HEK293 (cell line): Measurements from ENCODE around the gene ANKEF1.
A peak's percentile ranks its signal among the peaks of the same experiment; 100 is the strongest.

Experiments
- CTCF ChIA-PET: fragments of 350-600 bp; formaldehyde crosslinking; extraction: SDS; loops from one replicate; lab custom pipeline; 2021; ENCODE audit warnings: antibody characterized with exemption; lab: Yijun Ruan, JAX
- POLR2A ChIA-PET: fragments of 300-600 bp; formaldehyde crosslinking; extraction: SDS; loops from one replicate; lab custom pipeline; 2020; ENCODE audit warnings: antibody characterized with exemption, inconsistent platforms; lab: Yijun Ruan, JAX
- H3K27ac ChIP-seq: fragments of 200-500 bp; sonication (Bioruptor generic); 2 replicates; pipeline ENCODE4 v1.5.1; 2014; ENCODE audit warnings: low read depth, low read length, control low read depth, inconsistent platforms; ENCODE audit errors: extremely low read depth
- H3K36me3 ChIP-seq, 2 experiments: fragments of 200-500 bp in 1 of 2; sonication (Bioruptor generic) in 1 of 2; 1 replicate in 1 of 2; 2 replicates in 1 of 2; pipeline ENCODE4 v1.5.1; 2014 to 2017; ENCODE audit warnings: inconsistent platforms in 2 of 2, low read length in 2 of 2; ENCODE audit not compliant: control insufficient read depth in 2 of 2, insufficient read depth in 1 of 2
- H3K4me1 ChIP-seq: fragments of 200-500 bp; sonication (Bioruptor generic); 2 replicates; pipeline ENCODE4 v1.5.1; 2014; ENCODE audit warnings: mild to moderate bottlenecking, low read length, inconsistent platforms; ENCODE audit not compliant: control insufficient read depth, insufficient read depth
- H3K4me3 ChIP-seq: 2 replicates; pipeline ENCODE4 v1.5.1; 2011; ENCODE audit warnings: low read depth, mild to moderate bottlenecking, control low read depth, low read length, moderate library complexity
- H3K9me3 ChIP-seq: fragments of 200-500 bp; sonication (Bioruptor generic); 2 replicates; pipeline ENCODE4 v1.5.1; 2014; ENCODE audit warnings: low read depth, low read length, inconsistent platforms; ENCODE audit not compliant: control insufficient read depth, insufficient read depth
- PRDM1 ChIP-seq: fragments of 450-650 bp; formaldehyde crosslinking; IDR thresholded peaks from 2 replicates; pipeline ENCODE4; 2016; ENCODE audit warnings: missing biosample characterization, missing genetic modification characterization
- PRDM10 ChIP-seq: fragments of 450-650 bp; formaldehyde crosslinking; IDR thresholded peaks from 2 replicates; pipeline ENCODE4 v1.5.1; 2016; ENCODE audit warnings: missing biosample characterization, missing genetic modification characterization
- ZBTB17 ChIP-seq: fragments of 450-650 bp; formaldehyde crosslinking; IDR thresholded peaks from 2 replicates; pipeline ENCODE4 v1.5.1; 2016; ENCODE audit warnings: missing biosample characterization, missing genetic modification characterization
- ZBTB49 ChIP-seq: fragments of 450-650 bp; formaldehyde crosslinking; IDR thresholded peaks from 2 replicates; pipeline ENCODE4 v1.5.1; 2016; ENCODE audit warnings: missing biosample characterization, missing genetic modification characterization, low read depth
- ZBTB6 ChIP-seq: fragments of 450-650 bp; formaldehyde crosslinking; IDR thresholded peaks from 2 replicates; pipeline ENCODE4 v1.5.1; 2017; ENCODE audit warnings: missing biosample characterization, missing genetic modification characterization
- ZFP37 ChIP-seq: fragments of 450-650 bp; formaldehyde crosslinking; IDR thresholded peaks from 2 replicates; pipeline ENCODE4 v1.5.1; 2016; ENCODE audit warnings: missing biosample characterization, missing genetic modification characterization
- ZNF19 ChIP-seq: fragments of 450-650 bp; formaldehyde crosslinking; IDR thresholded peaks from 2 replicates; pipeline ENCODE4; 2016; ENCODE audit warnings: missing biosample characterization, missing genetic modification characterization, low read depth
- ZNF24 ChIP-seq: fragments of 450-650 bp; formaldehyde crosslinking; IDR thresholded peaks from 2 replicates; pipeline ENCODE4 v1.5.1; 2016; ENCODE audit warnings: missing biosample characterization, missing genetic modification characterization
- ZNF335 ChIP-seq: fragments of 450-650 bp; formaldehyde crosslinking; conservative IDR thresholded peaks from 2 replicates; pipeline ENCODE4 v1.5.1; 2016; ENCODE audit warnings: missing biosample characterization, missing genetic modification characterization
- ZNF341 ChIP-seq: fragments of 450-650 bp; formaldehyde crosslinking; IDR thresholded peaks from 2 replicates; pipeline ENCODE4; 2016; ENCODE audit warnings: low read depth, missing biosample characterization, missing genetic modification characterization
- ZNF354C ChIP-seq: fragments of 450-650 bp; formaldehyde crosslinking; IDR thresholded peaks from 2 replicates; pipeline ENCODE4 v1.5.1; 2016; ENCODE audit warnings: missing biosample characterization, missing genetic modification characterization, low read depth, borderline replicate concordance
- ZNF449 ChIP-seq: fragments of 450-650 bp; formaldehyde crosslinking; IDR thresholded peaks from 2 replicates; pipeline ENCODE4 v1.5.1; 2017; ENCODE audit warnings: missing biosample characterization, mild to moderate bottlenecking, missing genetic modification characterization, moderate library complexity
- ZNF501 ChIP-seq: fragments of 450-650 bp; formaldehyde crosslinking; IDR thresholded peaks from 2 replicates; pipeline ENCODE4 v1.5.1; 2016; ENCODE audit warnings: missing biosample characterization, missing genetic modification characterization
- ZNF513 ChIP-seq: fragments of 450-650 bp; IDR thresholded peaks from 2 replicates; pipeline ENCODE4 v1.5.1; 2018; ENCODE audit warnings: missing biosample characterization, missing genetic modification characterization
- ZNF530 ChIP-seq: fragments of 450-650 bp; formaldehyde crosslinking; IDR thresholded peaks from 2 replicates; pipeline ENCODE4 v1.5.1; 2016; ENCODE audit warnings: low read depth, missing biosample characterization, missing genetic modification characterization
- ZNF544 ChIP-seq: fragments of 450-650 bp; formaldehyde crosslinking; IDR thresholded peaks from 2 replicates; pipeline ENCODE4 v1.5.0; 2017; ENCODE audit warnings: missing biosample characterization, missing genetic modification characterization
- ZNF610 ChIP-seq: fragments of 450-650 bp; formaldehyde crosslinking; IDR thresholded peaks from 2 replicates; pipeline ENCODE4 v1.5.1; 2016; ENCODE audit warnings: missing biosample characterization, missing genetic modification characterization, borderline replicate concordance
- ZNF747 ChIP-seq: fragments of 450-650 bp; formaldehyde crosslinking; IDR thresholded peaks from 2 replicates; pipeline ENCODE4 v1.5.1; 2016; ENCODE audit warnings: missing biosample characterization, missing genetic modification characterization
- ZSCAN16 ChIP-seq: fragments of 450-650 bp; formaldehyde crosslinking; IDR thresholded peaks from 2 replicates; pipeline ENCODE4 v1.5.1; 2016; ENCODE audit warnings: missing biosample characterization, missing genetic modification characterization

Gene ANKEF1

GRCh38 chr20:10004900-10005299, 29.9 kb upstream of the ANKEF1 start:
- TF ChIP-seq ZFP37 (tag by site-specific recombination) = no peak
- no peak for TF ChIP-seq ZNF530
- no peak for TF ChIP-seq ZBTB49 (tag by site-specific recombination)
- TF ChIP-seq ZNF24 (tag by site-specific recombination) = no peak
- no peak for TF ChIP-seq ZNF747
- TF ChIP-seq ZNF610 (tag by site-specific recombination) = no peak
- no peak for TF ChIP-seq ZSCAN16
- TF ChIP-seq ZBTB6 (tag by site-specific recombination) = no peak
- TF ChIP-seq ZNF544 (tag by site-specific recombination) = no peak
- TF ChIP-seq ZNF354C (tag by site-specific recombination) = no peak
- no peak for TF ChIP-seq ZNF341 (tag by site-specific recombination)
- no peak for TF ChIP-seq PRDM10
- no peak for TF ChIP-seq ZNF513
- TF ChIP-seq ZNF19 = no peak
- TF ChIP-seq ZNF501 (tag by site-specific recombination) = no peak
- TF ChIP-seq, all 188 proteins: peak for 0
- Histone ChIP-seq H3K4me1 (peaks cover 8% of the 10 kb centered on the region; the same call in 1 of the 2 replicates), H3K4me3 (no peak overlapping the region), H3K9me3 (no peaks in the 10 kb centered on the region), H3K27ac (no peak overlapping the region), H3K36me3 (no peaks in the 10 kb centered on the region)
- POLR2A ChIA-PET = no interaction called here
- CTCF ChIA-PET = no interaction called here

- no peak overlapping the region for H3K4me3 ChIP-seq
- H3K9me3 ChIP-seq = no peaks in the 10 kb centered on the region
- peaks cover 8% of the 10 kb centered on the region; the same call in 1 of the 2 replicates for H3K4me1 ChIP-seq
- ChIA-PET CTCF (no interaction called here), POLR2A (no interaction called here)
- no peaks in the 10 kb centered on the region for H3K36me3 ChIP-seq
- no peak overlapping the region for H3K27ac ChIP-seq
- TF ChIP-seq ZBTB17 (tag by site-specific recombination) (no peak), ZNF335 (tag by site-specific recombination) (no peak), ZNF449 (peak; percentile 86), PRDM1 (tag by site-specific recombination) (no peak)
These were observed 28.9 kb upstream of the ANKEF1 start for GRCh38 chr20:10005885-10006284.
